Activated CD4-positive, alpha-beta T cell treated with anti-CD3 and anti-CD28 coated beads, Interleukin-2, amount 50 U/mL, for 24 hours (primary cell): ENCODE results near the gene FXYD5.
"Not testable (repeated sequence)": the region's sequence is repeated elsewhere in the genome, so short reads cannot be mapped to it uniquely, and the experiment has no call there.

Experiments used
- DNase-seq, 2 donors: peaks; one replicate each; pipeline ENCODE4 v3.0.0-alpha.2; 2020; ENCODE audit warnings: low read depth in 1 of 2, low spot score in 1 of 2

Gene FXYD5

GRCh38 chr19:35136977-35137702 is 17.4 kb upstream of the FXYD5 start:
- no peak for DNase-seq

- no peak for DNase-seq
These were observed 16.1 kb upstream of the FXYD5 start, which contains the start of gene FXYD1 for GRCh38 chr19:35138305-35138892. TSS of gene FXYD1 (plus strand) at chr19:35138824. CDS start at chr19:35140080, 1,256 bp downstream.

- no peak for DNase-seq
These were observed 14.2 kb upstream of the FXYD5 start for GRCh38 chr19:35140207-35140961.

DNA sequence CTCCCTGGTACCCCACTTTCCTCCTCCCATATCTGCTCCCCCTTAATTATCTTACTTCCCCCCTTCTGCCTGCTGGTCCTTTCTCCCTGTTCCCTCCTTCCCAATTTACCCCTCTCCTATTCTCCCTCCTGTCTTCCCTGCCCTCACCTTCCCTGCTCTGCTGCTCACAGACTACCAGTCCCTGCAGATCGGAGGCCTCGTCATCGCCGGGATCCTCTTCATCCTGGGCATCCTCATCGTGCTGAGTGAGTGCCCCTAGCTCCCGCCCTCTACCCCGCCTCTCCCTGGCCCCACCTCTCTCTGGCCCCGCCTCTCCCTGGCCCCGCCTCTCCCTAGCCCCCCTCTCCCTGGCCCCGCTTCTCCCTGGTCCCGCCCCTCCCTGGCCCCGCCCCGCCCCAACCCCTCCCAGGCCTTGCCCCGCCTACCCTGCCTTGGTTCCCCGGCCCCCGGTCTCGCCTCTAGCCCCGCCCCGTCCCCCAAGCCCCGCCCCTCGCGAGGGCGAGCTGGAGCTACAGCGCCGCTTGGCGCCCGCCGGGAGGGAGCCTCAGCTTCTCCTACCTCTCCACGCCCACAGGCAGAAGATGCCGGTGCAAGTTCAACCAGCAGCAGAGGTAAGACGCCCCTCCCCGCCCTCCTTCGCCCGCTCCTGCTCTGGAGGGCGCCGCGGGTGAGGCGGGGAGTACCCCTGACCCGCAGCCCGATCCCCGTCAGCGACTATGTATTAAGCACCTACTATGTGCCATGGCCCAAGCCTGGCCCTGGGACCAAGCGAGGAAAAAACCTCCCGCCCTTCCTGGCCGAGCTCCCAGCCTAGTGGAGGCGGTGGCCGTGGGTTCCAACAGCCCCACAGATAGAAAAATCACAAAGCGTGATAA is 13.3 kb upstream of the FXYD5 start:
- DNase-seq: peak; percentile 94 to 95

- DNase-seq: no peak
These were observed 12.5 kb upstream of the FXYD5 start for GRCh38 chr19:35141837-35142605.

DNA sequence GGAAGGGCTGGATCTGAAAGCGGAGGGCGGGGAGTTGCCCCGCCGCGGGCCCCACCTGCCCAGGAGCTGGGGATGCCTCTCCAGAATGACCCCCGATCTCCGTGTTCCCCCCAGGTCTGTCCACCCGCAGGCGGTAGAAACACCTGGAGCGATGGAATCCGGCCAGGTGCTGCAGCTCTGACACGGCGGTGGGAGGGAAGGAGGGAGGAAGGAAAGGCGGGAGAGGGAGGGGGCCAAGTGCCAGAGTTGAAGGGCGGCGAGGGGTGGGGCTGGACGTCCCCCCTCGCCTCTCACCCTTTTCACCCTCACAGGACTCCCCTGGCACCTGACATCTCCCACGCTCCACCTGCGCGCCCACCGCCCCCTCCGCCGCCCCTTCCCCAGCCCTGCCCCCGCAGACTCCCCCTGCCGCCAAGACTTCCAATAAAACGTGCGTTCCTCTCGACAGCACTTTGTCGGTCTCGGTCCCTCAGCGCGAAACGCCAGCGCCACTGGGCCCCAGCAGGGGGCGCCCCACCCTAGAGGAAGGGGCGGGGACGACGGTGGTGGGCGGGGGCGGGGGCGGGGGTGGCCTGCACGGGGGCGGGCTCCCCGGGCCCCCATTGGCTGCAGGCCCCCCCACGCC is 11.8 kb upstream of the FXYD5 start:
- DNase-seq: peak; percentile 39 to 50

- DNase-seq: no peak
These were observed 11.3 kb upstream of the FXYD5 start, which contains the start of gene FXYD7 for GRCh38 chr19:35143231-35143715. TSS of gene FXYD7 (plus strand) at chr19:35143255. CDS start at chr19:35143334, 79 bp downstream.

GRCh38 chr19:35143818-35144217 is 10.7 kb upstream of the FXYD5 start:
- DNase-seq: no peak

- DNase-seq: no peak
These were observed 10.3 kb upstream of the FXYD5 start for GRCh38 chr19:35144259-35144599.

DNA sequence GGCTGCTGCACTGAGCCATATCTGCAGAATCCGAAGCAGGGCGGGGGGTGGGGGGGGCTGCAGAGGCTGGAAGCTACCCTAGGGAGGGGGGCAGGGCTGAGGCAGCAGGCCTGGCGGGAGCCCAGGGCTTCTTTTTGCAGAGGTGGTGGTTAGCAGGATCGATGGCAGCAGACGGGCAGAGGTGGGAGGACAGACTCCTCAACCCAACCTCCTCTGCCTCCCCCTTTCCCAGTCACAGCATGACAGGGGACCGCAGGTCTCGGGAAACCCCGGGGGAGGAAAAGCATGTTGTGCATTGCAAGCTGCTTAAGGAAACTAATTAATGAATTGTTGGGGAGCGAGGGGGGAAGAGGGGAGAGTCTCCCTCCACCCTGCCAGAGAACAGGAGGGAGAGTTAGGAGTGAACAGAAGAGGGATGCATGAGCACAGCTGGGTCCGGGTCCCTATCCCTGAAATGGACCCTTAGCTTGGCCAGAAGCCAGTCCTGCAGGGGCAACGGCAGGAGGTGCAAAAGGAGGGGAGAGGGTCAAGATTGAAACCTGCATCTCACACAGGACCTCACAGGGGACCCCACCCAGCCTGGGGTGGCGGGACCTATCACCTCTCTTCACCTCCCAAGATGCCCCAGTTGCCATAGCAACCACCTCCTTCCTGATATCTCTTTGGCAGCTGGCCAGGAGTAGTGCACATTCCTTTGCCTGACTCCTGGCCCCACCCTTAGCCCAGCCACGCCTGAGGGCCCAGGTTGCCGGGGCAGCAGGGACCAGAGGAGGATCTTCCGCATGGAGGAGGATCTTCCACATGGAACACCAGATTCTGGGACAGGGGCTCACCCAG is 9.7 kb upstream of the FXYD5 start:
- DNase-seq: no peak

GRCh38 chr19:35146746-35147459 is 7.6 kb upstream of the FXYD5 start:
- DNase-seq: no peak

DNA sequence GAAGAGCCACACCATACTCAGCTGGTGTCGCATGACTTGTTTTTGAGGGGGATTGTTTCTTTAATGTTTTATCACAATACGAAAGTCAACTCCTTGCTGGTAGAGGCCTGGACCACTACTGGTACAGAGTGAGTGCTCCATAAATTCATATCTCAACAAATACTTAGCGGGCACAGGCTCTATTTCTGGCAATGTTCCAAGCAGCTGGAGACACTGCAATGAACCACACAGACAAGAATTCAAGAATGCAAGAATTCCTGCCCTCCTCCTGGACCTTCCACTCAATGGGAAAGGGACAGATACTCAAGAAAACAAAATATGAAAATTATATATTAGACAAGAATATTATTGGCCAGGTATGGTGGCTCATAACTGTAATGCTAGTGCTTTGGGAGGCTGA is 5.1 kb upstream of the FXYD5 start:
- no peak for DNase-seq

DNA sequence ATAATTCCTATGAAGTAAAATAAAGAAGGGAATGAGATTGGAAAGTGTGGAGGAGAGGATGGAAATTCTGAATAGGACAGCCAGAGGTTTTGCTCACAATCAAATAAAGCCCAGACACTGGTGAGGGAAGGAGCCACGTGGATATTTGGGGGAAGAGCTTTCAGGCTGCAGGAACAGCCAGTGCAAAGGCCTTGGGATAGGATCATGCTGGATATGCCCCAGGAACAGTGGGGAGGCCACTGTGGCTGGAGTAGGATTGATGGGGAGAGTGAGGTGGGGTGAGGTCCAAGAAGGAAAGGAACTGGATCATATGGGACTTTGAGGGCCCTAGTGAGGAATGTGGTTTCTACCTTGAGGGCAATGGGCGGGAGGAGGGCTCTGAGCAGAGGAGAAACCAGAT is 4.1 kb upstream of the FXYD5 start:
- no peak for DNase-seq

DNA sequence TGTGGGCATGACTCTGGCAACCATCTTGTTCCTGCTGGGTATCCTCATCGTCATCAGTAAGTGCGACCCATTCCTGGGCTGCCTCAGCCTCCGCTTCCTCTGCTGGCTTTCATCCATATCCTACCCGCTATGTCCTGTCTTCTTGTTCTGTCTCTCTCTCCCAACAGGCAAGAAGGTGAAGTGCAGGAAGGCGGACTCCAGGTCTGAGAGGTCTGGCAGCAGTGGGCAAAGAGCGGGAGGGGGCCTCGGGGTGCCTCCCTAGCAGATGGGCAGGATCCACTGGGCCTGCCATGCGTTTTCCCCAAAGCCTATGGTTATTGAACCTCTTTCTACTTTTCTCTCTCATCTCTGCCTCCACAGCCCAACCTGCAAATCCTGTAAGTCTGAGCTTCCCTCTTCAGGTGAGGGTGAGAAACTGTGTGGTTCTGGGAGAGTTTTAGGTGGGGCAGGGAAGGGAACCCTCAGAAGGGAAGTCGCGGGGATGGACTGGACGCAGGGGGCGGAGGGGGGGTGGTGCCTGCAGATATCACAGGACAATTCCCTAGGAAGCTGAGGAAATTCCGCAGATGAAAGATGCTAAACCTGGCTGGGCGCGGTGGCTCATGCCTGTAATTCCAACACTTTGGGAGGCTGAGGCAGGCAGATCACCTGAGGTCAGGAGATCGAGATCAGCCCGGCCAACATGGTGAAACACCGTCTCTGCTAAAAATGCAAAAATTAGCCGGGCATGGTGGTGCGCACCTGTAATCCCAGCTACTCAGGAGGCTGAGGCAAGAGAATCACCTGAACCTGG is 3.1 kb upstream of the FXYD5 start:
- no peak for DNase-seq

GRCh38 chr19:35153129-35153522 is 1.4 kb upstream of the FXYD5 start:
- DNase-seq: not testable (repeated sequence)

- DNase-seq: peak; percentile 53 to 71
These were observed 622 bp upstream of the FXYD5 start for GRCh38 chr19:35153701-35154524.

DNA sequence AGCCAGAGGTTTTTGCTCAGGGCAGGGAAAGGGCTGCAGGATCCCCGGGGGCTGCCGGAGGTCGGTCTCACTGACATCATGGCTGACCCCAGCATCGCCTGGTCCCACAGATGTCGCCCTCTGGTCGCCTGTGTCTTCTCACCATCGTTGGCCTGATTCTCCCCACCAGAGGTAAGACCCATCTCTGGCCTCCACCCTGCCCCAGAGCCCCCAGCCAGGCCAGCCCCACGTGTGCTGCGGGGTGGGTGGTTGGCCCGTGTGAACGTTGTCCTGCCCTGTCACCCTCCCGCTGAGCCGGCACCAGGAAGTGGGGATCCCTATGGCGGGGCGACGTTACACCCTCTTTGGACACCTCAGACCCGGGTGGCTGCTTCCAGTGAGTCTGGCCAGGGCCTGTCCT is 906 bp downstream of the FXYD5 start:
- DNase-seq: no peak
